ENCODE data around the gene TMEM91.
A peak's percentile ranks its signal among the peaks of the same experiment; 100 is the strongest.

The TMEM91 gene

DNA sequence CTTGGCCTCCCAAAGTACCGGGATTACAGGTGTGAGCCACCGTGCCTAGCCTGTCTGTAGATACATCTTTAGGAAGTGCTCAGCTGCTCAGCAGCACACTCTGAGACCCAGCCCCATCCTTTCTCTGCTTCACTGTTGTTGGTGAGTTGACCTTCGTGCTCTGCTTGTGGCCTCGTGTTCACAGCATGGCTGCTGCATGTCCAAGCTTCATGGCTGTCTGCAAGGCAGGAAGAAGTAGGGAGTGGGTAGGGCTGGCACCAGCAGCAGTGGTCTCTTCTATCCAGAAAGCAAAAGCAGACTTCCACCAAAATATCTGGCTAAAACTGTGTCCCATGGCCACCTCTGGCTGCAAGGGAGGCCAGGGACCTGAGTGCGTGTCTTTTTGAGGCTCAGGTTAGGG lies 36.6 kb downstream of the TMEM91 start:
- DNase-seq = no peak

DNA sequence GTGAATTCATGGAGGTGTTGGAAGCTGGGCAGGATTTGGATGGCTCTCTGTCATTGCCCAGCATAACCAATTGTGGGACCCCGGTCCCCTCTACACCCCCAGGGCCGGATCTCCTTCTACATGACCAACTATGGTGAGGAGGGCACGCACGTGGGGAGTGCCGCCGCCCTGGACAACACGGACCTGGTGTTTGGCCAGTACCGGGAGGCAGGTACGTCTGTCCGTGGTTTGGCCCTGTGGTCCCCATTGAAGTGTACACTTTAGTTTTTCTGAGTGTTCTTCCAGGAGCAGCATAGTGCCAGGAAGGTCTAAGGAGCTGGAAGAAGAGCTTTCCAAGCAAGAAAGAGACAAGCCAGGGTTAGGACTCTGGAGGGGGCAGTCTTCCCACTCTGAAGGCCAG lies 37.6 kb downstream of the TMEM91 start:
- DNase-seq = no peak

DNA sequence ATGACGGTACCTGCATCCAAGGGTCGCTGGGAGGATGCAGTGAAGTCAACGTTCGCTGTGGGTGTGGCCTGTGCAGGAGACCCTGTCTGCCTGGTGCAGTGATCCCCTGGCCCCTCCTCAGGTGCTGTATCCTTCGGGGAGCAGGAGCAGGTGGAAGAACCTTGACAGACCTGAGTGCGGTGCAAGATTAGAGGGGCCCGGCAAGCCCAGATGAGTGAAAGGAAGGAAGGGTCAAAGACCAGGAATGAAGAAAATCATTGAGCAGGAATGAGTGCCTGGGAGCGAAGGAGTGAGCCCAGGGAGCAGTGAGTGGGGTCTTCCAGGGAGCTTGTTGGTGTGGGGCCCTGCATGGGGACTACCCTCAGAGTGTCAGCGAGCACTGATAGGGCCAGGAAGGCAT lies 38.1 kb downstream of the TMEM91 start:
- DNase-seq = no peak

DNA sequence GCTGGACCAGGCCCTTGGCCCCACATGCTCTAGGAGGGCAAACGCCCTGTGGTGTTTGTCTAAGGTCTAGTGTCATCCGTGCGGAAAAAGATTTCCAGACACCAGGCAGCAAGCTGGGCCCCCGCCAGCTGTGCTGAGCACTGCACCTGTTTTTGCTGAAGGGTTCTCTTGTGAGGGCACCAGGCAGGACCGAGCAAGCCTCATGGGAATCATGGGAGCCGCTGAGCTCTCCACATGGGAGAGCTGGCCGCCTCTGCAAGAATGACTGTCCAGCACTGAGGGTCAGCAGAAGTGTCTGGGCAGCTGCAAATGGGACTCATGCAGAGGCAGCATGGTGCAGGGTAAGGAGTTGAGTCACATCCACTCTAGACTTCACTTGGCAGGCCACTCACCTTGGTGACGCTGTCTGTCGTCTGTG lies 38.8 kb downstream of the TMEM91 start:
- DNase-seq = no peak

DNA sequence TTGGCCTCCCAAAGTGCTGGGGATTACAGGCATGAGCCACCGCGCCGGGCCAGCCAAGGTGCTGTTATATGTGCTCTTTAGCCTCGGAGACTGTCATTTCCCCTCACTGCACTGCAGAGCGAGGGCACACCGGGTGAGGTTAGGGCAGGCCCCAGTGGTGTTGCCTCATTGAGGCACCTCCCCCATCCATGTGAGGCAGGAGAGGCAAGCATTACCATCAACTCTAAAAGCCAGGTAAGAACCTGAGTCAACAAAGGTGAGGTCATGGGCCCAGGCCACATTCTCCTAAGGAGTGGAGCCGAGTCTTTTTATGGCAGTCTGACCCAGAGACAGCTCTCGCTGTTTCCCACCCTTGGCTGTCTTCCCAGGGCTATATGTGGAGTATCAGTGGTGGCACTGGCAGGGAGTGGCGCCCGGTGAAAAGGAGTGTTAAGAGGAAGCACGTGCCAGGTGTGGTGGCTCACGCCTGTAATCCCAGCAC lies 39.9 kb downstream of the TMEM91 start:
- peak; percentile 64 for DNase-seq

DNA sequence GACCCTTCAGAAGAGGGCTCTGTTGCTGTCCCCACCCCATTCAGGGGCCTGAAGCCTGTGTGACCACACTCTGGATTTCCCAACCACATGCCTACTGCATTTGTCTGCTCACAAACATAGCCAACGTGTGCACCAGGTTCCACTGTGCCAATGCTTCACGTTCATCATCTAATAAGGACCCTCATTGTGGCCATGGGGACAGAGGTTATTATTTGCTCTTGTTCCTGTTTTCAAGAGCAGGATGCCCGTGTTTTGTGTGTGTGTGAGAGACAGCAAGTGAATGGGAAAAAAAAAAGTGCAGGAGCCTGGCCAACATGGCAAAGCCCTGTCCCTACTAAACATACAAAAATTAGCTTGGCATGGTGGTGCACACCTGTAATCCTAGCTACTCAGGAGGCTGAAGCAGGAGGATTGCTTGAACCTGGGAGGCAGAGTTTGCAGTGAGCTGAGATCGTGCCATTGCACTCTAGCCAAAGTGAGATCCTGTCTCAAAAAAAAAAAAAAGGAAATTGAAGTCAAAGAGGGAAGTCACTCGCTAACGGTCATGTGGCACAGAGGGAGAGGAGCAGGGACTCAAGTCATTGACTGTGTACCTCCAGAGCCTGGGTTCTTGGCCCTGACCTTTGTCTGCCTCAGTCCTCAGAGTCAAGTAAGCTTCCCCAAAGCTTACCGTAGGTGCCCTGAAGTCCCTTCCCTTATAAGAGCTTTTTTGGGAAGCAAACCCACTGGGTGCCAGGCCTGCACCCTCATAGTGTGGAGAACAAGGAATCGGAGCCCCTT lies 44.0 kb downstream of the TMEM91 start:
- DNase-seq = no peak

DNA sequence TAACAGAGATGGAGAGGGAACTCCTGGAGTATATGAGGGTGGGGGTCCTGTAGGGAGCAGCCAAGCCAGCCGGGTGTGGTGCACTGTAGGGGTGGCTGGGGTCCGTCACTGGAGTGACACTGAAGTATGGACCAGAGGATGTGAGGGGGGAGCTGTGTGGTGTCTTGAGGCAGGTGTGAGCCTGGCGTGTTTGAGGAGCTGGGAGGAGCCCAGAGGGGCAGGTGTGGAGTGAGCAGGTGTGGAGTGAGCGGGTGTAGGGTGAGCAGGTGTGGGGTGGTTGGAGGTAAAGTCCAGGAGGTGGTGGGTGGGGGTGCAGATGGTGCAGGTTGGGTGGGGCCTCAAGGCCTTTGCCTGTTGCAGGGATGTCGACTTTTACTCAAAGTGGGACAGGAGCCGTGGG lies 45.0 kb downstream of the TMEM91 start:
- DNase-seq = no peak

DNA sequence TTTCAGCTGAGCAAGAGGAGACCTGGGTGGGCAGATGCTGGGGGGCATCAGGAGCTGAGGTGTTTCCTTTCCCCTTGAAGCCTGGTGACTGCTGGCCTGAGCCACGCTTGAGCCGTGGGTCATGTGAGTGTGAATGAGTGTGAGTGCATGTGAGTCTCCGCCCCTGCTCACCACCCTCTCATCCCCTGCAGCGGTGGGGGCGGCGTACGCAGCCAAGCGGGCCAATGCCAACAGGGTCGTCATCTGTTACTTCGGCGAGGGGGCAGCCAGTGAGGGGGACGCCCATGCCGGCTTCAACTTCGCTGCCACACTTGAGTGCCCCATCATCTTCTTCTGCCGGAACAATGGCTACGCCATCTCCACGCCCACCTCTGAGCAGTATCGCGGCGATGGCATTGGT lies 45.6 kb downstream of the TMEM91 start:
- no peak for DNase-seq

DNA sequence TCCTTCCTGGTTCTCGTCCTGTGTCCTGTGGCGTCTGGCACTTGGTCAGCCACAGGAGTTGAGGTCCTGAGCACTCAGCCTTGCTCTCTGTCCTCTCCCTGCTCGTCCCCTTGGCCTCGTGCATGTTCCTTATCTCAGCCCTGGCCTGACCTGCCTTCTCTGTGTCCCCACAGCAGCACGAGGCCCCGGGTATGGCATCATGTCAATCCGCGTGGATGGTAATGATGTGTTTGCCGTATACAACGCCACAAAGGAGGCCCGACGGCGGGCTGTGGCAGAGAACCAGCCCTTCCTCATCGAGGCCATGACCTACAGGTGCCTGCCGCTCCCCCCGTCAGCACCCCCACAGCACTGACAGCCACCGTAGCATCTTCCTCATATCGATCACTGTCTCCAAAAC lies 46.1 kb downstream of the TMEM91 start:
- no peak for DNase-seq

DNA sequence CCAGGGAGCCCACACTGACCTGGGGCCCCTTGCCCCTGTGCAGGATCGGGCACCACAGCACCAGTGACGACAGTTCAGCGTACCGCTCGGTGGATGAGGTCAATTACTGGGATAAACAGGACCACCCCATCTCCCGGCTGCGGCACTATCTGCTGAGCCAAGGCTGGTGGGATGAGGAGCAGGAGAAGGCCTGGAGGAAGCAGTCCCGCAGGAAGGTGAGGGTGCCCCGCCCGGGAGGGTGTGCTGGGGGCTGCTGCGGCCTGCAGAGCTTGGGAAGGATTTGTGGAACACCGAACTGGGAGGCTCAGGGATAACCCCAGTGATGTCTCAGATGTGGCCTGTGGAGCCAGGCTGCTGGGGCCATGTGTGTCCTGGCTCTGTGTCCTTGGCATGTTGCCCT lies 46.6 kb downstream of the TMEM91 start:
- no peak for DNase-seq

DNA sequence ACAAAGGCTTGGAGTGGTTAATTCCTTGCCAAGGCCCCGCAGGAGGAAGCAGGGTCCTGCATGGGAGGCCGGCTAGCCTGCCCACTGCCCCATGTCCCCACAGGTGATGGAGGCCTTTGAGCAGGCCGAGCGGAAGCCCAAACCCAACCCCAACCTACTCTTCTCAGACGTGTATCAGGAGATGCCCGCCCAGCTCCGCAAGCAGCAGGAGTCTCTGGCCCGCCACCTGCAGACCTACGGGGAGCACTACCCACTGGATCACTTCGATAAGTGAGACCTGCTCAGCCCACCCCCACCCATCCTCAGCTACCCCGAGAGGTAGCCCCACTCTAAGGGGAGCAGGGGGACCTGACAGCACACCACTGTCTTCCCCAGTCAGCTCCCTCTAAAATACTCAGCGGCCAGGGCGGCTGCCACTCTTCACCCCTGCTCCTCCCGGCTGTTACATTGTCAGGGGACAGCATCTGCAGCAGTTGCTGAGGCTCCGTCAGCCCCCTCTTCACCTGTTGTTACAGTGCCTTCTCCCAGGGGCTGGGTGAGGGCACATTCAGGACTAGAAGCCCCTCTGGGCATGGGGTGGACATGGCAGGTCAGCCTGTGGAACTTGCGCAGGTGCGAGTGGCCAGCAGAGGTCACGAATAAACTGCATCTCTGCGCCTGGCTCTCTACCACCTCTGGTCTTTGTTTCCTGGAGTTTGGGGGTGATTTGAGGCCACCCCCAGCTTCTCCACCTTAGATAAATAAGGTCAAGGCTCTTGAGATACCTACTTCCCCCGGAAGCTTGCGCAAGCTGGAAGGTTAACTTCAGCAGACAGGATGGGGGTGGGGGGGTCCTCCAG lies 48.2 kb downstream of the TMEM91 start:
- DNase-seq = no peak

DNA sequence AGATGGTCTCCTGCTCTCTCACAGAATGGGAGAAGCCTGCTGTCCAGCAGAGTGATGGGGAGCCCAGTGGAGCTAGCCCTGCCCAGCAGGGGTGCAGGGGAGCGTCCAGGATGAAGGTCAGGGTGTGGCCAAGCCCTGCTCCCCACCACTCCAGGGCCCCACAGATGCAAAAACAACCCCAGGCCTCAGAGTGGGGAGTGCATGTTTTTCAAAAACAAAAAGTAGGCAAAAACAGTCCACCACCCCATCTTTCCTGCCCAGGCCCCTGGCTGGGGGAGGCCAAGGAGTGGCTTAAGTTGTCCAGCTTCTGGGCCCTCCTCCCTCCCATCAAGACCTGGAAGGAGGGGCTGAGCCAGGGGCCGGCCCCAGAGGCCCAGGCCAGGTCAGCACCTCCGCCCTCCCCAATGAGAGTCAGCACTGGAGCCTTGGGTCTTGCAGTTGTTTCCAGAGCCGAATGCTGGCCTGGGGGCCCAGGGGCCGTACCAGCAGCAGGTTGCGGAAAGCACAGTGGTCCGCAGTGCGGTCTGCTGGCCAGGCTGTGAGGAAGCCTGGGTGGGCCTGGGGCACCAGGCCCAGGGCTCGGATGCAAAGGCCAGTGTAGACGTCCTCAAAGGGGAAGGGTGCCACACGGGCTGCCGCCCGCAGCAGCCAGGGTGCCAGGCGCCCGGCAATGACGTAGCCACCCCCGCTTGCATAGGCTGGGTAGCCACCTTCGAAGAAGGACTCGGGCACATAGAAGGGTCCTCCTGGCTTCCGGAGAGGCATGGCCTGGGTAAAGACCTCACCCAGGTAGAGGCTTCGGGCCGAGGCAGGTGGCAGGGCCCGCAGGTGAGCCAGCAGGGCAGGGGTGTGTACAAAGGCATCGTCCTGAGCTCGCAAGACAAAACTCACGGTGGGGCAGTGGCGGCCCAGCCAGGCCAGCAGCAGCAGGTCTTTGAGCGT lies 49.1 kb downstream of the TMEM91 start:
- DNase-seq = no peak

DNA sequence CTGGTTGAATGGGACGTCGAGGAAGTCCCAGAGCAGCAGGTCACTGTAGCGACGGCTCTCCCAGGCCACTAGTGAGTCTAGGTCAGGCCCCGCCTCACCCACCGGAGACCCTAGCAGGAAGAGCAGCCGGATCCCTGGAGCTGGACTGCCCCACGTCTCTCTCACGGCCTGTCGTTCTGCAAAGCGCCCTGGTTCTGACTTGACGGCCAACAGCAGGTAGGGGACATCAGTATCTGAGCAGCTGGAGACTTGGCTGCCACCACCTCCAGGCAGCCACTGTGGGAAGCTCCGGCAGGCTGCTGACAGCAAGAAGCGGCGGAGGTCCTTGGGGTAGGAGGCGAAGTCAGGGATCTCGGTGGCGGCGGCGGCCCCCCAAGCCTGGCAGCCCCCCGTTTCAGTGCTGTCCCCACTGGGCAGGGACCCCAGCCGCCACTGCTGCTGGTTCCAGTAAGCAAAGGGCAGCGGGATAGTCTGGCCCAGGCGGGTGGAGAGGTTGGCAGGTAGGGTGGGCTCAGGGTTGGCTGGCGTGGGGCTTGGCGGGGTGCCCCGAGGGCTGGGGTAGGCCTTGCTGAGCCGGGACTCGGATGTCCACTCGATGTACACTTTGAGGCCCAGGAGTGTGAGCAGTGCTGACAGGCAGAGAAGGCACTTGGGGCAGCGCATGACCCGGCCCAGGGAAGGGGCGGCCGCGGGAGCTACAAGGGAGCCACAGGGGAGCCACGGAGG lies 49.9 kb downstream of the TMEM91 start:
- DNase-seq = no peak

DNA sequence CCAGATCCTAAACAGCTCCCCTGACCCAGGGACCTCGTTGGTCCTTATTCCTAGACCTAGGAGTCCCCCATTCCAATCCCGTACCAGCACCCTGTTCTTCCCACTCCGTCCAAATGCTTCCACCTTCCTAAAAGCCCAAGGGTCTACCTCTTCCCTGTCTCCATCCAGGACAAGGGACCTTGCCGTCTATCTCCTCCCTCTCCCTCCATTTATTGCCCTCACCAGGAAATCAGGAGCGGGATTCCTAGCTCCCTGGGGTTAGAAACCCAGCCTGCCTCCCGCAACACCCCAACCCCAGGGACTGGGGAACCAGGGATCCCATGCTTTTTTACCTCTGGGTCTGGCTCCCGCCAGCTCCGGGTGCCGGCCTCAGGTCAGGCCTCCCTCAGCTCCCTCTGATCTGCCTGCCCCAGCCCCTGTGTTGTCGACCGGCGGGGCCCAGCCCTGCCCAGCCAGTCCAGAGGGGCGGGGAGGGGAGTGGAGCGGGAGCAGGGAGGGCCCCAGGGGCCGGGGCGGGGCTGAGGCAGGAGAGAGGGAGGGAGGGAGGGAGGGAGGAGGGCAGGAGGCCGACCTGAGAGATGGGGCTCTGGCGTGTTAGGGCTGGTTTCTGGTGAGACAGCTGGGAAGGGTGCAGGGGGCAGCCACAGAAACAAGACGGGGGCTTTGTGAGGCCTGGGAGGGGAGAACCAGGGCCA lies 50.8 kb downstream of the TMEM91 start, which contains the start of gene B3GNT8:
TSS of gene B3GNT8 (minus strand) at position 423 of the 695 bp plus-strand sequence. CDS start 596 bp downstream, outside the sequence.
- peak; percentile 96 for DNase-seq

DNA sequence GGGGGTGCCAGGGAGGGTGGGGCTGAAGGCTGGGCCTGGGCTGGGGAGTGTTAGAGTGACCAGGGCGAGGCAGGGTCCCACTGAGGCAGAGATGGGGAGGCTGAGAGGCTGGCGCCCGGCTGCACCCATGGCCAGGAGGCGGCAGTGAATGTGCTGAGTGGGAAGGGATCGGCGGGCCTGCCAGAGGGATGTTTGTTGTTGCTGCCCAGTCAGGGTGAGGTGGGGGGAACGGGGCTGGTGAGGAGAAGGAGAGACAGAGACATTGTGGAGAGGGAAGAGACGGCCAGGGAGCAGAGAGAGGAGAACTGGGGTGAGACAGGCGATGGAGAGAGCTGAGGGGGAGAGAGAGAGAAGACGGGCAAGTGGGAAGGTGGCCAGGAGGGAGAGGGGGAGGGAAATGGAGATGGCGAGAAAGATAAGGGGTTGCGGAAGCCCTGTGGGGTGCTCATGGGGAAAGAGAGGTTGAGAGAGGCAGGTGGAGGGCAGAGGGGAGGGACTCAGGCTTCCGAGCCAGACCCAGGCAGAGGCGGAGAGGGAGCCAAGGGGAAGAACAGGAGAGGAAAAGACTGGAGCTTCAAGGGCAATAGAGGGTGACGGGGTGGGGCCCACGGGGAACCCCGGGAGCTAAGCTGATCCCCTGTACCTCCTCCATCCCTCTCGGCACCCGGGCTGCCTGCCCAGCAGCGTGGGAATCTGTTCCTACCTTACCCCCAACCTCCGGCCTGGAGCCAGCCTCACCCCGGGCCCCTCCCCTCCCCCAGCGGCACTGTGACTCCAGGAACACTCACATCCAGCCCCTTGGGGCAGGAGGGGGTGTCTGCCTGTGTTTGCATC lies 51.5 kb downstream of the TMEM91 start:
- DNase-seq = no peak

DNA sequence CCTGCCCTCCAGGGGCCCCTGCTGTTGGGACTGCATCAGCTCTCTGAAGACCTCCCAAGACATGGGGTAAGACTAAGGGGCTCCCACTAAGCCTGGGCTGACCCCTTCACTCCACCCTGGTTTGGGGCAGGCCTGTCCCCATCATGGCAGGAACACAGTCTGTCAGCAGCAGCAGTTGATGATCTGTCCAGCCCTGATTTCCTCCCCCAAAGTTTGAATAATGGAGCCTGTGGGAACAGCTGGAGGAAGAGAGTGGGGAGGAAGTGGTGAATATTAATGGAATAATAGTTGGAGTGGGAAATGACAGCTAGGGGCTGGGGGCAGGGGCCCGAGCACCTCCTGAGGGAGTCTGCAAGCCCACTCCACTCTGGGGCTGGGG lies 52.1 kb downstream of the TMEM91 start:
- DNase-seq = no peak

DNA sequence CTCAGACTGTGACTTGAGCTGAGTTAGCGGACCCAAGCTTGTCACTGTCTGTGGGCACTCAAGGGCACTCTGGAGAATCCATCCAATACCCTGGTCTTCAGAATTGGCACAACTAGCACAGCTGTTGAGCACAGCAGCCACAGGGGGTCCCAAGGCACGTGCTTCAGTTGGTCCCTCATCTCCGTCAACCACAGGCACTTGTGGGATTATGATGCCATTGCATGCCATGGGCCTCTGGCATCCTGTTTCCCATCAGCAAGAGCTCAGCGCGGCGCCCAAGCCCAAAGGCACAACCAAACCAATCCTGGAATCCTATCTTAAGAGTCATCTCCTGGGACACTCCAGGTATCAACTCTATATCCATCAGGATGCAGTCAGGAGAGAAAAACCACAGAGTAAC lies 54.6 kb downstream of the TMEM91 start:
- no peak for DNase-seq

DNA sequence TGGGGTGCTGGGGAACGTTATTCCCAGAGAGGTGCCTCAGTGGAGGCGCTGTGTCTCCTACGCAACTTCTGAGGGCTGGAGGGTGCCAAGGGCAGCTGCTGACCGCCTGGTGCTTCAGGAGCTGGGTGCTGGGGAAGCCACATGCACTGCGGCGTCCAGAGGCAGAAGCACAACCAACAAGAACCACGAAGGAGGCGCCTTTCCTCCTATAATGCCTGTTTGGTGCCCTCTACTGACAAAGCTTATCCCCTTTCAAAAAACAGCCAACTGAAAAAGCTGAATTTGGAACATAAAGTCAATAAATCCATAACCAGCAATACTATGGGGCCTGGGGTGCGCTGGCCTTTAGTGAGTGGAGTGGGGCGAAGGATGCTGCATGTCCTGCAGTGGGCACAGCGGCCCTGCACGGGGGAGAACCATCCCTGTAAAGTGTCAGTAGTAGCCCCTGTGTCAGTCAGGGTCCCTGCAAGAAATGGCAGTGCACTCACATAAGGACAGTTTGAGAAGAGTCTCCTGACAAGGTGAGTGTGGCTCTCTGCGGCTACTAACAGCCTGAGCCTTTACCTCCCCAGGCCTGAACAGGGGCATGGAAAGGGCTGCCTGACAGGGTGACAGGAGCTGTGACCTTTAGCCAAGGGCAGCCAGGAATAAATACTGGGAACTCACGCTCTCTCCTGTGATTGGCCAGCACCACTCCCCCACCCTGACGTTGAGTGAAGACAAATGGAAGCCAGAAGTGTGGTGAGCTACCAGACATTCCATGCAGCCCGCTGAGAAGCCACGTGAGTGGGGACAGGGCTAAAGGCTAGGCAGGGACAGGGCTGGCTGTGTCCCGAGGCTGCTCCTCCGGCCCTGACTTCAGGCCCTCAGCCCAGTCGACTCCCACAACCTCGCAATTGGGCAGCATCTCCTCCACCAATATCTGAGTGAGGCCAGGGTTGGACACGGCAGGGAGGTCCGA lies 55.4 kb downstream of the TMEM91 start:
- DNase-seq = no peak

DNA sequence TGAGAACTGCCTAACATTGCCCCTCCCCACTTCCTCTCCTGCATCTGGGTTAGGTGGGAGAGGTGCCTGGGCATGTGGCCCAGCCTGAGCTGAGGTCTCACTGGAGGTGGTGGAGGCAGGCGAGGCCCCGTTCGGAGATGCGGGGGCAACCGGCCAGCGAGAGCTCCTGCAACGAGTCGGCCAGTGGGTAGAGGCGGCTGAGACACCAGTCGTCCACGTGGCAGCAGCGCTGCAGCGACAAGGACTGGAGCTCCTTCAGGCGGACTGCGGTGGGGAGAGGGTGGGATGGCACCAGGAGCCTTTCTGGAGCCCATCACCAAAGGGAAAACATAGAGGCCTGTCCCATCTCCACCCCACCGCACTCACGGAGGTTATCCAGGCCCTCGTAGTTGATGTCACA lies 56.8 kb downstream of the TMEM91 start:
- DNase-seq = no peak

Measured in islet precursor cell (in vitro differentiated cells).